Right atrium auricular region (tissue), 2 donors: Measurements from ENCODE around the gene TRAF3. TPM values are rescaled to one million over a fixed set of nuclear protein-coding genes. Genes with fewer than 3 reads are reported as not detected.
A peak's percentile ranks its signal among the peaks of the same experiment; 100 is the strongest.

Source experiments
- DNase-seq: peaks from one replicate; pipeline ENCODE4 v3.0.0-alpha.2; 2019; ENCODE audit warnings: low spot score
- H3K27ac ChIP-seq, 2 donors: fragments of 200-600 bp; sonication (generic); 1 replicate in 1 of 2; 2 replicates in 1 of 2; pipeline ENCODE4 v1.5.1; 2016 to 2019
- H3K27me3 ChIP-seq, 2 donors: fragments of 200-600 bp; sonication (generic); one replicate each; pipeline versions ENCODE4 v1.5.1 to v1.6.0; 2017 to 2019
- H3K36me3 ChIP-seq: fragments of 200-600 bp; sonication (generic); one replicate; pipeline ENCODE4 v1.5.1; 2016
- H3K4me1 ChIP-seq, 2 donors: fragments of 200-600 bp; sonication (generic); one replicate each; pipeline versions ENCODE4 v1.5.1 to v1.6.0; 2017 to 2019
- H3K4me3 ChIP-seq, 2 donors: fragments of 200-600 bp; sonication (generic); 1 replicate in 1 of 2; 2 replicates in 1 of 2; pipeline ENCODE4 v1.5.1; 2017 to 2019; ENCODE audit warnings: mild to moderate bottlenecking in 1 of 2, moderate library complexity in 1 of 2
- H3K9me3 ChIP-seq, 2 donors: fragments of 200-600 bp; sonication (generic); one replicate each; pipeline ENCODE4 v1.5.1; 2019
- CTCF ChIP-seq, 2 donors: fragments of 200-600 bp; sonication (generic); IDR thresholded peaks; one replicate each; pipeline ENCODE4 v1.5.1; 2019; ENCODE audit warnings: antibody characterized with exemption in 2 of 2
- total RNA-seq, 2 donors: library from RNA; depleted of rRNA; stranded (reverse); fragments of >200 nt; gene quantifications; one replicate each; pipeline ENCODE4 v1.1.0, GENCODE V29; 2016

Gene TRAF3
- total RNA-seq, 2 donors from 2014 or later: 9.1 to 10.0 TPM

GRCh38 chr14:102778338-102779083 lies 1.3 kb downstream of the TRAF3 start:
- peaks cover 0 to 23% of the 10 kb centered on the region in 2 donors for H3K4me1 ChIP-seq
- peak overlapping the region; percentile 68 to 77 for H3K4me3 ChIP-seq
- no peak for DNase-seq
- H3K27ac ChIP-seq: peak overlapping the region; percentile 72 to 78
- no peaks in the 10 kb centered on the region for H3K27me3 ChIP-seq
- no peak for TF ChIP-seq CTCF (IDR thresholded peaks at IDR 0.05)
- H3K9me3 ChIP-seq: no peaks in the 10 kb centered on the region
- no peaks in the 10 kb centered on the region for H3K36me3 ChIP-seq

- Histone ChIP-seq H3K4me1 (peaks cover 0 to 23% of the 10 kb centered on the region in 2 donors), H3K36me3 (no peaks in the 10 kb centered on the region), H3K27me3 (no peaks in the 10 kb centered on the region), H3K27ac (no peak overlapping the region), H3K4me3 (no peak overlapping the region), H3K9me3 (no peaks in the 10 kb centered on the region)
- TF ChIP-seq CTCF (IDR thresholded peaks at IDR 0.05): no peak
- DNase-seq: no peak
Observed at GRCh38 chr14:102779084-102779462, 1.8 kb downstream of the TRAF3 start.

GRCh38 chr14:102779574-102780315 lies 2.5 kb downstream of the TRAF3 start:
- Histone ChIP-seq H3K9me3 (no peaks in the 10 kb centered on the region), H3K27ac (no peak overlapping the region), H3K36me3 (no peaks in the 10 kb centered on the region), H3K4me3 (no peak overlapping the region), H3K4me1 (peaks cover 0 to 19% of the 10 kb centered on the region in 2 donors), H3K27me3 (no peaks in the 10 kb centered on the region)
- no peak for DNase-seq
- no peak for TF ChIP-seq CTCF (IDR thresholded peaks at IDR 0.05)

- peaks cover 0 to 18% of the 10 kb centered on the region in 2 donors for H3K4me1 ChIP-seq
- H3K9me3 ChIP-seq: no peaks in the 10 kb centered on the region
- H3K36me3 ChIP-seq: no peaks in the 10 kb centered on the region
- no peak for DNase-seq
- no peaks in the 10 kb centered on the region for H3K27me3 ChIP-seq
- H3K27ac ChIP-seq: no peak overlapping the region
- TF ChIP-seq CTCF (IDR thresholded peaks at IDR 0.05): no peak
- no peak overlapping the region for H3K4me3 ChIP-seq
Observed at GRCh38 chr14:102781063-102781462, 3.8 kb downstream of the TRAF3 start.

- TF ChIP-seq CTCF (IDR thresholded peaks at IDR 0.05): no peak
- DNase-seq: no peak
- Histone ChIP-seq H3K27ac (no peak overlapping the region), H3K4me1 (peaks cover 0 to 13% of the 10 kb centered on the region in 2 donors), H3K27me3 (no peaks in the 10 kb centered on the region), H3K9me3 (no peaks in the 10 kb centered on the region), H3K36me3 (no peaks in the 10 kb centered on the region), H3K4me3 (no peak overlapping the region)
Observed at GRCh38 chr14:102782974-102783373, 5.7 kb downstream of the TRAF3 start.
